Activated T-helper 1 cell treated with anti-CD3 and anti-CD28 coated beads, Interleukin-12 subunit alpha, Interleukin-12 subunit beta, Interleukin-2, Interleukin-4 antibody, amounts not matched to agents 30 ng/mL and 10 ng/mL and 1 ng/mL, durations not matched to agents 14 hours and 24 hours and 36 hours (primary cell): ENCODE data around the gene ENOX1. TPM values are rescaled to one million over a fixed set of nuclear protein-coding genes. Genes with fewer than 3 reads are reported as not detected.

ENCODE experiments used
- DNase-seq: peaks from one replicate; pipeline ENCODE4 v3.0.0; 2021; ENCODE audit warnings: low spot score
- H3K27ac Mint-ChIP-seq: one replicate; pipeline ENCODE4 v1.8.0; 2021; ENCODE audit warnings: mild to moderate bottlenecking, mixed read lengths
- H3K27me3 Mint-ChIP-seq: one replicate; pipeline ENCODE4 v1.8.0; 2022; ENCODE audit warnings: mild to moderate bottlenecking, moderate library complexity, mixed read lengths; ENCODE audit not compliant: insufficient read depth
- H3K36me3 Mint-ChIP-seq: one replicate; pipeline ENCODE4 v1.8.0; 2021; ENCODE audit warnings: low read depth, mixed read lengths
- H3K4me1 Mint-ChIP-seq: one replicate; pipeline ENCODE4 v1.8.0; 2021; ENCODE audit warnings: low read depth, mixed read lengths
- H3K4me3 Mint-ChIP-seq: one replicate; pipeline ENCODE4 v1.8.0; 2021; ENCODE audit warnings: mild to moderate bottlenecking, moderate library complexity, mixed read lengths
- H3K9me3 Mint-ChIP-seq: one replicate; pipeline ENCODE4 v1.8.0; 2021; ENCODE audit warnings: mixed read lengths
- intact Hi-C: fragments of 100-400 bp; cut with micrococcal nuclease; formaldehyde crosslinking; loops from one replicate; pipeline ENCODE4 v1.15.1; 2024
- total RNA-seq: library from RNA; stranded (reverse); gene quantifications from 2 replicates; pipeline ENCODE4 v1.2.3, GENCODE V29; 2022

The ENOX1 gene
- total RNA-seq, 1 donor from 2014 or later: 0.08 TPM

- H3K9me3 Mint-ChIP-seq: no peaks in the 10 kb centered on the region
- no peaks in the 10 kb centered on the region for H3K36me3 Mint-ChIP-seq
- H3K27me3 Mint-ChIP-seq: peaks cover 2% of the 10 kb centered on the region
- no peak for DNase-seq
- no peak overlapping the region for H3K4me3 Mint-ChIP-seq
- no peak overlapping the region for H3K27ac Mint-ChIP-seq
- intact Hi-C loops: no loop called here
- H3K4me1 Mint-ChIP-seq: no peaks in the 10 kb centered on the region
These were observed 548.3 kb downstream of the ENOX1 start for GRCh38 chr13:43238341-43239083.

GRCh38 chr13:43237616-43238015 lies 549.2 kb downstream of the ENOX1 start:
- H3K9me3 Mint-ChIP-seq: no peaks in the 10 kb centered on the region
- H3K27me3 Mint-ChIP-seq: peaks cover 2% of the 10 kb centered on the region
- DNase-seq: no peak
- intact Hi-C loops: no loop called here
- H3K4me3 Mint-ChIP-seq: no peak overlapping the region
- no peak overlapping the region for H3K27ac Mint-ChIP-seq
- H3K4me1 Mint-ChIP-seq: no peaks in the 10 kb centered on the region
- H3K36me3 Mint-ChIP-seq: no peaks in the 10 kb centered on the region

- Mint-ChIP-seq H3K27ac (no peak overlapping the region), H3K36me3 (no peaks in the 10 kb centered on the region), H3K9me3 (no peaks in the 10 kb centered on the region), H3K4me3 (no peak overlapping the region), H3K4me1 (no peaks in the 10 kb centered on the region), H3K27me3 (peaks cover 7% of the 10 kb centered on the region)
- DNase-seq: no peak
- intact Hi-C loops: no loop called here
These were observed 551.7 kb downstream of the ENOX1 start for GRCh38 chr13:43235028-43235427.

GRCh38 chr13:43232873-43233265 lies 553.9 kb downstream of the ENOX1 start:
- Mint-ChIP-seq H3K36me3 (no peaks in the 10 kb centered on the region), H3K27ac (no peak overlapping the region), H3K4me3 (no peak overlapping the region), H3K27me3 (peaks cover 7% of the 10 kb centered on the region), H3K4me1 (no peaks in the 10 kb centered on the region), H3K9me3 (no peaks in the 10 kb centered on the region)
- intact Hi-C loops: no loop called here
- no peak for DNase-seq

- no peaks in the 10 kb centered on the region for H3K9me3 Mint-ChIP-seq
- H3K4me1 Mint-ChIP-seq: no peaks in the 10 kb centered on the region
- H3K27ac Mint-ChIP-seq: no peak overlapping the region
- no peak for DNase-seq
- H3K4me3 Mint-ChIP-seq: no peak overlapping the region
- peaks cover 7% of the 10 kb centered on the region for H3K27me3 Mint-ChIP-seq
- intact Hi-C loops: no loop called here
- H3K36me3 Mint-ChIP-seq: no peaks in the 10 kb centered on the region
These were observed 554.5 kb downstream of the ENOX1 start for GRCh38 chr13:43232144-43232872.

- no peaks in the 10 kb centered on the region for H3K4me1 Mint-ChIP-seq
- no peaks in the 10 kb centered on the region for H3K9me3 Mint-ChIP-seq
- DNase-seq: no peak
- H3K36me3 Mint-ChIP-seq: no peaks in the 10 kb centered on the region
- H3K27me3 Mint-ChIP-seq: peaks cover 10% of the 10 kb centered on the region
- no peak overlapping the region for H3K27ac Mint-ChIP-seq
- intact Hi-C loops: no loop called here
- no peak overlapping the region for H3K4me3 Mint-ChIP-seq
These were observed 555.8 kb downstream of the ENOX1 start for GRCh38 chr13:43230989-43231388.

- intact Hi-C loops: no loop called here
- Mint-ChIP-seq H3K9me3 (no peaks in the 10 kb centered on the region), H3K36me3 (no peaks in the 10 kb centered on the region), H3K27me3 (peaks cover 10% of the 10 kb centered on the region), H3K4me3 (no peak overlapping the region), H3K27ac (no peak overlapping the region), H3K4me1 (no peaks in the 10 kb centered on the region)
- DNase-seq: no peak
These were observed 557.3 kb downstream of the ENOX1 start for GRCh38 chr13:43229506-43229905.

- H3K9me3 Mint-ChIP-seq: no peaks in the 10 kb centered on the region
- H3K27ac Mint-ChIP-seq: no peak overlapping the region
- no peaks in the 10 kb centered on the region for H3K36me3 Mint-ChIP-seq
- H3K4me3 Mint-ChIP-seq: no peak overlapping the region
- no peaks in the 10 kb centered on the region for H3K4me1 Mint-ChIP-seq
- peaks cover 14% of the 10 kb centered on the region for H3K27me3 Mint-ChIP-seq
- intact Hi-C loops: no loop called here
- DNase-seq: no peak
These were observed 559.1 kb downstream of the ENOX1 start for GRCh38 chr13:43227721-43228120.

GRCh38 chr13:43223216-43223615 lies 563.6 kb downstream of the ENOX1 start:
- Mint-ChIP-seq H3K4me3 (no peak overlapping the region), H3K27ac (no peak overlapping the region), H3K4me1 (no peaks in the 10 kb centered on the region), H3K36me3 (no peaks in the 10 kb centered on the region), H3K9me3 (no peaks in the 10 kb centered on the region), H3K27me3 (peaks cover 14% of the 10 kb centered on the region)
- intact Hi-C loops: no loop called here
- DNase-seq: no peak

GRCh38 chr13:43222086-43222485 lies 564.7 kb downstream of the ENOX1 start:
- intact Hi-C loops: no loop called here
- no peaks in the 10 kb centered on the region for H3K9me3 Mint-ChIP-seq
- H3K4me1 Mint-ChIP-seq: no peaks in the 10 kb centered on the region
- H3K36me3 Mint-ChIP-seq: no peaks in the 10 kb centered on the region
- H3K27ac Mint-ChIP-seq: no peak overlapping the region
- H3K4me3 Mint-ChIP-seq: no peak overlapping the region
- peaks cover 14% of the 10 kb centered on the region for H3K27me3 Mint-ChIP-seq
- DNase-seq: no peak

- DNase-seq: no peak
- Mint-ChIP-seq H3K9me3 (no peaks in the 10 kb centered on the region), H3K4me3 (no peak overlapping the region), H3K27ac (no peak overlapping the region), H3K27me3 (peaks cover 14% of the 10 kb centered on the region), H3K4me1 (no peaks in the 10 kb centered on the region), H3K36me3 (no peaks in the 10 kb centered on the region)
- intact Hi-C loops: no loop called here
These were observed 565.2 kb downstream of the ENOX1 start for GRCh38 chr13:43221611-43222010.

- no peaks in the 10 kb centered on the region for H3K36me3 Mint-ChIP-seq
- peaks cover 11% of the 10 kb centered on the region for H3K27me3 Mint-ChIP-seq
- no peak overlapping the region for H3K4me3 Mint-ChIP-seq
- no peak overlapping the region for H3K27ac Mint-ChIP-seq
- no peak for DNase-seq
- intact Hi-C loops: no loop called here
- no peaks in the 10 kb centered on the region for H3K4me1 Mint-ChIP-seq
- no peaks in the 10 kb centered on the region for H3K9me3 Mint-ChIP-seq
These were observed 565.7 kb downstream of the ENOX1 start for GRCh38 chr13:43220873-43221595.

GRCh38 chr13:43214124-43214523 lies 572.6 kb downstream of the ENOX1 start:
- H3K27me3 Mint-ChIP-seq: peaks cover 9% of the 10 kb centered on the region
- intact Hi-C loops: no loop called here
- H3K4me1 Mint-ChIP-seq: no peaks in the 10 kb centered on the region
- H3K4me3 Mint-ChIP-seq: no peak overlapping the region
- no peaks in the 10 kb centered on the region for H3K36me3 Mint-ChIP-seq
- no peaks in the 10 kb centered on the region for H3K9me3 Mint-ChIP-seq
- no peak for DNase-seq
- H3K27ac Mint-ChIP-seq: no peak overlapping the region
